ENCODE data around the gene SKAP2. TPM values are rescaled to one million over a fixed set of nuclear protein-coding genes. Genes with fewer than 3 reads are reported as not detected.

Gene SKAP2
- total RNA-seq, 1 experiment from 2014 or later, result 66.8 TPM

DNA sequence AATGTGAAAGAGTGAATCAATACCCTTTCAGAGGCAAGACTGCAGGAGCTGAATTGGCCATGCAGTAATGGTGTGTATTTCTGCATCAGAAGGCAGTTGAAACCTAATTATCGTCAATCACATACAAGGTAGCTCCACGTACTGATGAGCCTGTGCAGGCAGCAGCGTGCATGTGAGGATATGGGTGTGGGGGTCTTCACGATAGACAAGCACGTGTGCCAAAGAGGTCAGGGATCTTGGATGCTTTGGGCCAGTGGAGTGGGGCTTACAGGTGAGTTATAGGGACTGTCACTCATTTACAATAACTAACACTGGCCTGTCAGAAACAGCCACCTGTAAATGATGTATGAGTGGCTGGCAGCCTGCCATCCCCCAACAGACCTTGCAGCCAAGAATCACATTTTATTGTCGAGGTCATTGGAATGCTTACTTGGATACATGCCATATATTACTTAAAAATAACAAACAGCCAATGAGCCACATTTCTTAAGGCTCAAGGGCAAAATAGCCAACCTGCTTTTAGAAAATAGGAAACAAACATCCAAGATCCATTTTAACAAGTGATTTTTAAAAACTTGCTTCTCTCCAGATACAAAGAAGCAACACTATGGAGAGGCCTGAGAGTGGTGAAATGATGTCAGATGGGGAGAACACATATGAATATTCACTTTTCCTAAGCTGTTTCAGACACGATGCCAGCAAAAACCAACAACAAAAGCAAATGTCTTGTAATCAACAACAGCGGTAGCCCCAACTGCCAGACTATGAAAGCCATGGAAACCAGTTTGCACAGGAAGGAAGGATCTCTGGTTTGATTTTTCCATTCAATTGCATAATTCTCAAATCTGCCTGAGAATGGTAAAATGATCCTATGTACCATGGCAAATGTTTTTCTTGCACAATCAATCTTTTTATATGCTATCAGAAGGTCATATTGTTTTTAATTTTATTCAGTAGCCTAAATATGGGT lies 210.7 kb downstream of the SKAP2 start:
- Histone ChIP-seq H3K27ac (ENCODE audit: low read length) (no peak overlapping the region), H3K27me3 (ENCODE audit: control insufficient read depth, insufficient read depth, low read length) (peaks cover 4% of the 10 kb centered on the region; the same call in 1 of the 2 replicates), H3K4me3 (ENCODE audit: low read depth in 2 of 2, low read length in 2 of 2) (no peak overlapping the region), H3K4me1 (ENCODE audit: control insufficient read depth, insufficient read depth, low read length) (peaks cover 9% of the 10 kb centered on the region; the same call in 1 of the 2 replicates), H3K36me3 (ENCODE audit: control insufficient read depth, insufficient read depth, low read length) (no peaks in the 10 kb centered on the region), H3K9me3 (ENCODE audit: control insufficient read depth, insufficient read depth, low read depth, low read length) (no peaks in the 10 kb centered on the region)
- DNase-seq (ENCODE audit: low read depth, low spot score) (no peak), ATAC-seq (0 out of 2 replicates have a peak, but pooled peaks have one; percentile 21)
- no TSS peak for BruUV-seq (replicated peaks)
- in situ Hi-C loops (cut with HindIII; ENCODE audit: low pct_unique_long_range_greater_than_20kb, low sequenced_read_pairs), result no loop called here
- POLR2A ChIA-PET, result no interaction called here
- intact Hi-C loops (cut with micrococcal nuclease; ENCODE audit: unreplicated experiment), result no loop called here
- TF ChIP-seq, protein P1, sequence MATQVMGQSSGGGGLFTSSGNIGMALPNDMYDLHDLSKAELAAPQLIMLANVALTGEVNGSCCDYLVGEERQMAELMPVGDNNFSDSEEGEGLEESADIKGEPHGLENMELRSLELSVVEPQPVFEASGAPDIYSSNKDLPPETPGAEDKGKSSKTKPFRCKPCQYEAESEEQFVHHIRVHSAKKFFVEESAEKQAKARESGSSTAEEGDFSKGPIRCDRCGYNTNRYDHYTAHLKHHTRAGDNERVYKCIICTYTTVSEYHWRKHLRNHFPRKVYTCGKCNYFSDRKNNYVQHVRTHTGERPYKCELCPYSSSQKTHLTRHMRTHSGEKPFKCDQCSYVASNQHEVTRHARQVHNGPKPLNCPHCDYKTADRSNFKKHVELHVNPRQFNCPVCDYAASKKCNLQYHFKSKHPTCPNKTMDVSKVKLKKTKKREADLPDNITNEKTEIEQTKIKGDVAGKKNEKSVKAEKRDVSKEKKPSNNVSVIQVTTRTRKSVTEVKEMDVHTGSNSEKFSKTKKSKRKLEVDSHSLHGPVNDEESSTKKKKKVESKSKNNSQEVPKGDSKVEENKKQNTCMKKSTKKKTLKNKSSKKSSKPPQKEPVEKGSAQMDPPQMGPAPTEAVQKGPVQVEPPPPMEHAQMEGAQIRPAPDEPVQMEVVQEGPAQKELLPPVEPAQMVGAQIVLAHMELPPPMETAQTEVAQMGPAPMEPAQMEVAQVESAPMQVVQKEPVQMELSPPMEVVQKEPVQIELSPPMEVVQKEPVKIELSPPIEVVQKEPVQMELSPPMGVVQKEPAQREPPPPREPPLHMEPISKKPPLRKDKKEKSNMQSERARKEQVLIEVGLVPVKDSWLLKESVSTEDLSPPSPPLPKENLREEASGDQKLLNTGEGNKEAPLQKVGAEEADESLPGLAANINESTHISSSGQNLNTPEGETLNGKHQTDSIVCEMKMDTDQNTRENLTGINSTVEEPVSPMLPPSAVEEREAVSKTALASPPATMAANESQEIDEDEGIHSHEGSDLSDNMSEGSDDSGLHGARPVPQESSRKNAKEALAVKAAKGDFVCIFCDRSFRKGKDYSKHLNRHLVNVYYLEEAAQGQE (IDR thresholded peaks at IDR 0.05; ENCODE audit: insufficient read depth in 1 of 2, low read depth in 2 of 2, low read length in 1 of 2), result no peak
- TF ChIP-seq POLR2AphosphoS5 (IDR thresholded peaks at IDR 0.05; ENCODE audit: low read depth, low read length), result no peak
- no peak for TF ChIP-seq SIN3A (IDR thresholded peaks at IDR 0.05; ENCODE audit: borderline replicate concordance, insufficient read depth, low read depth, low read length)
- TF ChIP-seq TCF7L2 (IDR thresholded peaks at IDR 0.05; ENCODE audit: low read depth, low read length), result no peak
- TF ChIP-seq, protein P2, sequence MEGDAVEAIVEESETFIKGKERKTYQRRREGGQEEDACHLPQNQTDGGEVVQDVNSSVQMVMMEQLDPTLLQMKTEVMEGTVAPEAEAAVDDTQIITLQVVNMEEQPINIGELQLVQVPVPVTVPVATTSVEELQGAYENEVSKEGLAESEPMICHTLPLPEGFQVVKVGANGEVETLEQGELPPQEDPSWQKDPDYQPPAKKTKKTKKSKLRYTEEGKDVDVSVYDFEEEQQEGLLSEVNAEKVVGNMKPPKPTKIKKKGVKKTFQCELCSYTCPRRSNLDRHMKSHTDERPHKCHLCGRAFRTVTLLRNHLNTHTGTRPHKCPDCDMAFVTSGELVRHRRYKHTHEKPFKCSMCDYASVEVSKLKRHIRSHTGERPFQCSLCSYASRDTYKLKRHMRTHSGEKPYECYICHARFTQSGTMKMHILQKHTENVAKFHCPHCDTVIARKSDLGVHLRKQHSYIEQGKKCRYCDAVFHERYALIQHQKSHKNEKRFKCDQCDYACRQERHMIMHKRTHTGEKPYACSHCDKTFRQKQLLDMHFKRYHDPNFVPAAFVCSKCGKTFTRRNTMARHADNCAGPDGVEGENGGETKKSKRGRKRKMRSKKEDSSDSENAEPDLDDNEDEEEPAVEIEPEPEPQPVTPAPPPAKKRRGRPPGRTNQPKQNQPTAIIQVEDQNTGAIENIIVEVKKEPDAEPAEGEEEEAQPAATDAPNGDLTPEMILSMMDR (IDR thresholded peaks at IDR 0.05), result no peak
- CTCF ChIA-PET, result no interaction called here

DNA sequence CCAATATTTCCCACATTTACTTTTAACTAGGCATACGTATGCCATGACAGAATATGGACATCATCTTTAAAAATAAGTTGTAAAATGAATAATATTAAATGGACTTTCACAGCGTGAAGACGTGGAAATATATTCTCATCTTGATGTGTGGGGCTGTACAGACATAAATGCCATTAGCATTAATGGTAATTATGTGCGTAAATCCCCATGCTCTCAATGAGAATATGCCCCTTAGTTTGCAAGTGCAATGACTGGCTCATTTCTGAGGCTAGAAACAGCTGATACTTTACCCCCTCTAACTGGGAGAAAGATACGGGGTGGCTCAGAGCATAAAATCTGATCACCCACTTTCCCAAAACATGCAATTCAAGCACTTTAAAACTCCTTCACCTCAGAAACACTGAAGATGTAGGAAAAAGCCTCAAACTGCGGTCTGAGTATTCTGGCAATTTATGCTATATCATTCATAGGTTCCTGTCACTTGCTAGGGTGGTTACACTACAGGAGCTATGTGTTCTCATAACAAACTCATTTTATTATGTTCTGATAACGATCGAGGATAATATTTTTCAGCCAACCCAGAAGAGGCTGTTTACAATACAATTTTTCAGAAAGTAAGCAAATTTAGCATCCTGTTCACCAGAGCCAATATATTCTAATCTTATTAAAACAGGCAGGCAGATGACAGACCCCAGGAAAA lies 211.8 kb downstream of the SKAP2 start:
- ChIA-PET POLR2A (no interaction called here), CTCF (no interaction called here)
- Histone ChIP-seq H3K4me3 (ENCODE audit: low read depth in 2 of 2, low read length in 2 of 2) (no peak overlapping the region), H3K4me1 (ENCODE audit: control insufficient read depth, insufficient read depth, low read length) (peaks cover 5% of the 10 kb centered on the region; the same call in 1 of the 2 replicates), H3K27ac (ENCODE audit: low read length) (no peak overlapping the region), H3K27me3 (ENCODE audit: control insufficient read depth, insufficient read depth, low read length) (peaks cover 4% of the 10 kb centered on the region; the same call in 1 of the 2 replicates), H3K9me3 (ENCODE audit: control insufficient read depth, insufficient read depth, low read depth, low read length) (no peaks in the 10 kb centered on the region), H3K36me3 (ENCODE audit: control insufficient read depth, insufficient read depth, low read length) (no peaks in the 10 kb centered on the region)
- no TSS peak for BruUV-seq (replicated peaks)
- in situ Hi-C loops (cut with HindIII; ENCODE audit: low pct_unique_long_range_greater_than_20kb, low sequenced_read_pairs), result no loop called here
- TF ChIP-seq, protein P2 (IDR thresholded peaks at IDR 0.05), result no peak
- ATAC-seq (no peak), DNase-seq (ENCODE audit: low read depth, low spot score) (no peak)
- intact Hi-C loops (cut with micrococcal nuclease; ENCODE audit: unreplicated experiment), result no loop called here

All from Panc1 (cell line).